Loucy (cell line): ENCODE results near the gene TFPI.

ENCODE experiments used
- CTCF ChIP-seq: fragments of 200-600 bp; sonication (generic); conservative IDR thresholded peaks from 2 replicates; pipeline ENCODE4 v1.5.1; 2014; ENCODE audit warnings: mild to moderate bottlenecking, antibody characterized with exemption, low read length
- EZH2phosphoT487 ChIP-seq: fragments of 200-600 bp; IDR thresholded peaks from 2 replicates; pipeline ENCODE4 v1.6.1; 2018; ENCODE audit warnings: antibody characterized with exemption, mild to moderate bottlenecking, moderate library complexity, borderline replicate concordance

GRCh38 chr2:187549193-187549592, 5.0 kb downstream of the TFPI start:
- TF ChIP-seq CTCF (no peak), EZH2phosphoT487 (no peak)
